HG03469 (cell line): Measurements from ENCODE around the gene SCRN2.

ENCODE experiments used
- ATAC-seq: cut with Tn5 transposase; IDR thresholded peaks from one replicate; pipeline ENCODE4 v1.9.1; 2021; ENCODE audit warnings: mild to moderate bottlenecking, moderate library complexity, moderate number of reproducible peaks; ENCODE audit not compliant: unreplicated experiment

The SCRN2 gene

GRCh38 chr17:47847341-47848197, 6.5 kb upstream of the SCRN2 start:
- ATAC-seq, result no peak

- ATAC-seq, result no peak
These were observed 5.8 kb upstream of the SCRN2 start for GRCh38 chr17:47846716-47847340.

GRCh38 chr17:47845716-47846075, 4.6 kb upstream of the SCRN2 start:
- no peak for ATAC-seq

GRCh38 chr17:47844814-47845715, 4.0 kb upstream of the SCRN2 start:
- ATAC-seq, result no peak

GRCh38 chr17:47844227-47844626, 3.2 kb upstream of the SCRN2 start:
- no peak for ATAC-seq

GRCh38 chr17:47843391-47843730, 2.3 kb upstream of the SCRN2 start:
- no peak for ATAC-seq

- peak; percentile 10 for ATAC-seq
These were observed 617 bp upstream of the SCRN2 start for GRCh38 chr17:47841488-47842291.

GRCh38 chr17:47840001-47840741, 902 bp downstream of the SCRN2 start:
- ATAC-seq, result no peak

GRCh38 chr17:47839071-47839470, 2.0 kb downstream of the SCRN2 start:
- ATAC-seq, result no peak

GRCh38 chr17:47838636-47839035, 2.4 kb downstream of the SCRN2 start:
- no peak for ATAC-seq

- ATAC-seq, result no peak
These were observed 3.6 kb downstream of the SCRN2 start for GRCh38 chr17:47837401-47838039.

- no peak for ATAC-seq
These were observed 4.5 kb downstream of the SCRN2 start for GRCh38 chr17:47836601-47837000.

GRCh38 chr17:47834756-47835155, 6.3 kb downstream of the SCRN2 start:
- no peak for ATAC-seq

GRCh38 chr17:47831934-47832327, 9.1 kb downstream of the SCRN2 start:
- no peak for ATAC-seq

- ATAC-seq, result peak; percentile 51
These were observed 9.8 kb downstream of the SCRN2 start, which contains the start of the genes LRRC46 and MRPL10 for GRCh38 chr17:47831003-47831933. LRRC46 (plus strand) TSS chr17:47831670; CDS start chr17:47831990, 320 bp downstream. MRPL10 (minus strand) TSS chr17:47831541; CDS start chr17:47831511, 30 bp downstream.

GRCh38 chr17:47830396-47831002, 10.6 kb downstream of the SCRN2 start:
- no peak for ATAC-seq

GRCh38 chr17:47829870-47830269, 11.2 kb downstream of the SCRN2 start:
- ATAC-seq, result no peak

GRCh38 chr17:47823519-47823918, 17.6 kb downstream of the SCRN2 start:
- no peak for ATAC-seq
